HCT116 (cell line): ENCODE measurements around the gene FCRL5. TPM values are rescaled to one million over a fixed set of nuclear protein-coding genes. Genes with fewer than 3 reads are reported as not detected.

Experiments
- ATAC-seq: fragments of 200-7000 bp; cut with Tn5 transposase; 2 replicates; pipeline ENCODE4 v1.9.1; 2020; ENCODE audit warnings: mild to moderate bottlenecking, moderate library complexity
- BruUV-seq: library from RNA; stranded (reverse); fragments of 400-500 nt; replicated peaks from 2 replicates; lab custom pipeline; 2021; lab: Mats Ljungman, UMichigan
- CTCF ChIA-PET: fragments of 300-600 bp; sonication (Branson Sonifier 250); formaldehyde crosslinking; loops from one replicate; lab custom pipeline; 2021; ENCODE audit warnings: antibody characterized with exemption; lab: Charles Lee
- POLR2A ChIA-PET: fragments of 300-600, 350-600 bp; sonication (Branson Sonifier 250); formaldehyde crosslinking; loops from one replicate; lab custom pipeline; 2021; ENCODE audit warnings: antibody characterized with exemption; lab: Charles Lee
- RAD21 ChIA-PET, 2 experiments: fragments of 300-600 bp; sonication (Branson Sonifier 250); formaldehyde crosslinking; loops; one replicate each; lab custom pipeline; 2023; ENCODE audit warnings: low total read pairs in 2 of 2; ENCODE audit not compliant: uncharacterized antibody in 2 of 2, unreplicated experiment in 2 of 2, low non-redundant PET in 1 of 2; lab: Charles Lee
- DNase-seq: peaks from one replicate; pipeline ENCODE4 v3.0.0-alpha.2; 2010; ENCODE audit warnings: low read depth, low spot score
- H2AFZ ChIP-seq: fragments of 200-600 bp; shearing (Covaris generic), sonication (generic); 2 replicates; pipeline ENCODE4 v1.6.1; 2017; ENCODE audit warnings: low read depth, mixed run types, mixed read lengths, antibody characterized with exemption, low read length; ENCODE audit not compliant: poor library complexity, severe bottlenecking
- H3K27ac ChIP-seq: 2 replicates; pipeline ENCODE4 v1.5.1; 2012; ENCODE audit warnings: low read depth, low read length
- H3K27me3 ChIP-seq: fragments of 200-600 bp; sonication (generic); 2 replicates; pipeline ENCODE4 v1.6.1; 2016; ENCODE audit warnings: mixed run types, low read length, mixed read lengths; ENCODE audit not compliant: insufficient read depth
- H3K36me3 ChIP-seq, 2 experiments: fragments of 200-500 bp in 1 of 2; fragments of 200-600 bp in 1 of 2; sonication (Bioruptor generic) in 1 of 2; sonication (generic) in 1 of 2; 2 replicates each; pipeline versions ENCODE4 v1.5.1 to v1.6.1; 2014 to 2016; ENCODE audit warnings: low read length in 2 of 2, inconsistent platforms in 1 of 2, mixed read lengths in 1 of 2, mixed run types in 1 of 2; ENCODE audit not compliant: insufficient read depth in 2 of 2, control insufficient read depth in 1 of 2
- H3K4me1 ChIP-seq, 2 experiments: fragments of 200-600 bp in 1 of 2; sonication (generic) in 1 of 2; 2 replicates each; pipeline versions ENCODE4 v1.5.1 to v1.6.1; 2012 to 2017; ENCODE audit warnings: low read length in 2 of 2, inconsistent platforms in 1 of 2, mild to moderate bottlenecking in 1 of 2, mixed read lengths in 1 of 2, mixed run types in 1 of 2, moderate library complexity in 1 of 2; ENCODE audit not compliant: insufficient read depth in 2 of 2, control insufficient read depth in 1 of 2
- H3K4me2 ChIP-seq: fragments of 200-600 bp; sonication (generic); 2 replicates; pipeline ENCODE4 v1.6.1; 2017; ENCODE audit warnings: mixed run types, low read length, mixed read lengths
- H3K4me3 ChIP-seq, 2 experiments: fragments of 200-600 bp in 1 of 2; sonication (generic) in 1 of 2; replicated peaks in 1 of 2; 2 replicates each; pipeline ENCODE4 v1.5.1; 2011 to 2016; ENCODE audit warnings: low read length in 2 of 2, control low read depth in 1 of 2, low read depth in 1 of 2, mild to moderate bottlenecking in 1 of 2, mixed read lengths in 1 of 2, mixed run types in 1 of 2
- H3K79me2 ChIP-seq: fragments of 200-600 bp; sonication (generic); 2 replicates; pipeline ENCODE4 v1.6.1; 2017; ENCODE audit warnings: mild to moderate bottlenecking, mixed run types, low read length, moderate library complexity, mixed read lengths; ENCODE audit not compliant: insufficient read depth
- H3K9ac ChIP-seq: fragments of 200-600 bp; sonication (generic); 2 replicates; pipeline ENCODE4 v1.6.1; 2016; ENCODE audit warnings: low read length, mixed read lengths
- H3K9me2 ChIP-seq: fragments of 200-600 bp; sonication (generic), shearing (Covaris generic); 2 replicates; pipeline ENCODE4 v1.6.1; 2017; ENCODE audit warnings: mixed run types, mild to moderate bottlenecking, moderate library complexity; ENCODE audit not compliant: insufficient read depth
- H3K9me3 ChIP-seq, 2 experiments: fragments of 200-500 bp in 1 of 2; fragments of 200-600 bp in 1 of 2; sonication (Bioruptor generic) in 1 of 2; sonication (generic) in 1 of 2; 2 replicates each; pipeline ENCODE4 v1.6.1; 2014 to 2017; ENCODE audit warnings: low read length in 2 of 2, mixed read lengths in 2 of 2, inconsistent platforms in 1 of 2, low read depth in 1 of 2, mild to moderate bottlenecking in 1 of 2, mixed run types in 1 of 2, moderate library complexity in 1 of 2; ENCODE audit not compliant: control insufficient read depth in 1 of 2, insufficient read depth in 1 of 2
- H4K20me1 ChIP-seq: fragments of 200-600 bp; sonication (generic), shearing (Covaris generic); 2 replicates; pipeline ENCODE4 v1.6.1; 2017; ENCODE audit warnings: mixed run types, mild to moderate bottlenecking, moderate library complexity; ENCODE audit not compliant: insufficient read depth
- CBX3 ChIP-seq: IDR thresholded peaks from 2 replicates; pipeline ENCODE4 v1.6.1; 2012; ENCODE audit warnings: low read depth
- CEBPB ChIP-seq: IDR thresholded peaks from 2 replicates; pipeline ENCODE4 v1.6.1; 2012; ENCODE audit warnings: low read depth
- EGR1 ChIP-seq: IDR thresholded peaks from 2 replicates; pipeline ENCODE4 v1.6.1; 2012; ENCODE audit warnings: low read depth
- EZH2 ChIP-seq: fragments of 200-600 bp; sonication (generic); IDR thresholded peaks from 2 replicates; pipeline ENCODE4 v1.6.1; 2017; ENCODE audit warnings: antibody characterized with exemption, mixed run types
- EZH2phosphoT487 ChIP-seq: fragments of 200-600 bp; IDR thresholded peaks from 2 replicates; pipeline ENCODE4 v1.6.1; 2018; ENCODE audit warnings: antibody characterized with exemption, borderline replicate concordance
- FOSL1 ChIP-seq: IDR thresholded peaks from 2 replicates; pipeline ENCODE4 v1.6.1; 2012; ENCODE audit warnings: low read depth
- JUND ChIP-seq: IDR thresholded peaks from 2 replicates; pipeline ENCODE4 v1.6.1; 2012
- POLR2A ChIP-seq: IDR thresholded peaks from 2 replicates; pipeline ENCODE4 v1.7.0; 2011; ENCODE audit warnings: borderline replicate concordance; ENCODE audit not compliant: insufficient read depth, insufficient read length; ENCODE audit errors: extremely low read depth
- POLR2AphosphoS5 ChIP-seq: IDR thresholded peaks from 2 replicates; pipeline ENCODE4 v1.6.1; 2011; ENCODE audit warnings: mild to moderate bottlenecking, low read depth, low read length, moderate library complexity
- RAD21 ChIP-seq: IDR thresholded peaks from 2 replicates; pipeline ENCODE4 v1.6.1; 2012; ENCODE audit warnings: low read depth, mild to moderate bottlenecking
- SIN3A ChIP-seq: IDR thresholded peaks from 2 replicates; pipeline ENCODE4 v1.6.1; 2012; ENCODE audit warnings: low read depth
- SRF ChIP-seq: IDR thresholded peaks from 2 replicates; pipeline ENCODE4 v1.6.1; 2012; ENCODE audit warnings: low read depth
- TCF7L2 ChIP-seq: IDR thresholded peaks from 2 replicates; pipeline ENCODE4 v1.7.0; 2011; ENCODE audit warnings: borderline replicate concordance, inconsistent platforms; ENCODE audit not compliant: insufficient read depth, insufficient read length; ENCODE audit errors: extremely low read depth
- YY1 ChIP-seq: IDR thresholded peaks from 2 replicates; pipeline ENCODE4 v1.6.1; 2011; ENCODE audit warnings: low read length, low read depth, moderate library complexity, mild to moderate bottlenecking; ENCODE audit not compliant: insufficient replicate concordance; ENCODE audit errors: extremely low read depth
- ZFX ChIP-seq: fragments of 450-650 bp; IDR thresholded peaks from 2 replicates; pipeline ENCODE4 v1.6.1; 2017
- ZNF274 ChIP-seq: fragments of 200-500 bp; sonication (Bioruptor generic); IDR thresholded peaks from 2 replicates; pipeline ENCODE4 v1.6.1; 2014; ENCODE audit warnings: mild to moderate bottlenecking, low read depth, low read length, inconsistent platforms
- intact Hi-C: fragments of 100-400 bp; cut with micrococcal nuclease; formaldehyde crosslinking; loops from 2 replicates; pipeline ENCODE4 v1.10.0; 2022
- total RNA-seq: library from RNA; stranded (reverse); gene quantifications from one replicate; pipeline ENCODE4 v1.2.1, GENCODE V29; 2021; ENCODE audit not compliant: unreplicated experiment
- TF ChIP-seq, protein P1 (sequence below): IDR thresholded peaks from 2 replicates; pipeline ENCODE4 v1.6.1; 2012
- TF ChIP-seq, protein P2 (sequence below), 3 experiments: fragments of 200-600 bp in 1 of 3; sonication (generic) in 1 of 3; IDR thresholded peaks in 2 of 3; conservative IDR thresholded peaks in 1 of 3; 2 replicates each; pipeline ENCODE4 v1.5.1; 2012 to 2017; ENCODE audit warnings: low read depth in 2 of 3, low read length in 2 of 3, antibody characterized with exemption in 1 of 3, borderline replicate concordance in 1 of 3, control low read depth in 1 of 3, mild to moderate bottlenecking in 1 of 3, mixed read lengths in 1 of 3, mixed run types in 1 of 3, moderate library complexity in 1 of 3; ENCODE audit not compliant: insufficient read depth in 1 of 3
- TF ChIP-seq, protein P3 (sequence below): IDR thresholded peaks from 2 replicates; pipeline ENCODE4 v1.6.1; 2012
- TF ChIP-seq, protein P4 (sequence below): IDR thresholded peaks from 2 replicates; pipeline ENCODE4 v1.6.1; 2012; ENCODE audit warnings: low read depth

The FCRL5 gene
- total RNA-seq, 1 experiment from 2014 or later = not detected

DNA sequence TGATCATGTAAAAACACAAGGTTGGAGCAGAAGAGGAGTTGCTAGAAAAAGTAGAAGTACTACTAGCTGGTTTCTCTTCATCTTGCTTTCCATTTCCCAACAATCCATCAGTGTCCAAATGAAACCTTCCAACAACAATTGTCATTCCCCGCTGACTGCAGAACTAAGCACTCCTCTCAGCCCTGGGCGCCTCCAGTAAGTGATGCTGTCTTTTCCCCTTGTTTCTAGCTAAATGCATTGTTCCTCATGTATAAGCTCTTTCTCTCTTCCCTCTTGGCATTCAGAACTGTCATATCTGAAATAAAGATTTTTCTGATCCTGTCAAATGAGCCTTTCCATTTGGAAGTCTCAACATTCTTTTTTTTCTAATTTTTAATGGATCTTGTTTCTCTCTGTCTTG, 68.7 kb downstream of the FCRL5 start:
- Histone ChIP-seq H2AFZ (no peak overlapping the region), H3K4me1 (no peaks in the 10 kb centered on the region), H3K27me3 (peaks cover 7% of the 10 kb centered on the region), H3K27ac (no peak overlapping the region), H3K36me3 (no peaks in the 10 kb centered on the region), H3K9me3 (no peaks in the 10 kb centered on the region), H3K79me2 (no peaks in the 10 kb centered on the region), H3K4me3 (no peak overlapping the region), H4K20me1 (no peaks in the 10 kb centered on the region; the same call in 1 of the 2 replicates), H3K9me2 (no peaks in the 10 kb centered on the region), H3K9ac (no peak overlapping the region), H3K4me2 (no peak overlapping the region)
- TF ChIP-seq ZNF274 (no peak), JUND (no peak), RAD21 (no peak), TCF7L2 (no peak), ZFX (no peak), SIN3A (no peak), EZH2phosphoT487 (no peak), CBX3 (no peak), EGR1 (no peak), POLR2A (no peak), EZH2 (no peak), FOSL1 (no peak), SRF (no peak), YY1 (no peak), POLR2AphosphoS5 (no peak), CEBPB (no peak)
- TF ChIP-seq, protein P1, sequence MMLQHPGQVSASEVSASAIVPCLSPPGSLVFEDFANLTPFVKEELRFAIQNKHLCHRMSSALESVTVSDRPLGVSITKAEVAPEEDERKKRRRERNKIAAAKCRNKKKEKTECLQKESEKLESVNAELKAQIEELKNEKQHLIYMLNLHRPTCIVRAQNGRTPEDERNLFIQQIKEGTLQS = no peak
- TF ChIP-seq, protein P2, sequence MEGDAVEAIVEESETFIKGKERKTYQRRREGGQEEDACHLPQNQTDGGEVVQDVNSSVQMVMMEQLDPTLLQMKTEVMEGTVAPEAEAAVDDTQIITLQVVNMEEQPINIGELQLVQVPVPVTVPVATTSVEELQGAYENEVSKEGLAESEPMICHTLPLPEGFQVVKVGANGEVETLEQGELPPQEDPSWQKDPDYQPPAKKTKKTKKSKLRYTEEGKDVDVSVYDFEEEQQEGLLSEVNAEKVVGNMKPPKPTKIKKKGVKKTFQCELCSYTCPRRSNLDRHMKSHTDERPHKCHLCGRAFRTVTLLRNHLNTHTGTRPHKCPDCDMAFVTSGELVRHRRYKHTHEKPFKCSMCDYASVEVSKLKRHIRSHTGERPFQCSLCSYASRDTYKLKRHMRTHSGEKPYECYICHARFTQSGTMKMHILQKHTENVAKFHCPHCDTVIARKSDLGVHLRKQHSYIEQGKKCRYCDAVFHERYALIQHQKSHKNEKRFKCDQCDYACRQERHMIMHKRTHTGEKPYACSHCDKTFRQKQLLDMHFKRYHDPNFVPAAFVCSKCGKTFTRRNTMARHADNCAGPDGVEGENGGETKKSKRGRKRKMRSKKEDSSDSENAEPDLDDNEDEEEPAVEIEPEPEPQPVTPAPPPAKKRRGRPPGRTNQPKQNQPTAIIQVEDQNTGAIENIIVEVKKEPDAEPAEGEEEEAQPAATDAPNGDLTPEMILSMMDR (IDR thresholded peaks at IDR 0.05 in 2 of 3, conservative IDR thresholded peaks at IDR 0.05 in 1 of 3; ENCODE audit: borderline replicate concordance in 1 of 3, insufficient read depth in 1 of 3, low read depth in 2 of 3, low read length in 2 of 3) = no peak
- TF ChIP-seq, protein P3, sequence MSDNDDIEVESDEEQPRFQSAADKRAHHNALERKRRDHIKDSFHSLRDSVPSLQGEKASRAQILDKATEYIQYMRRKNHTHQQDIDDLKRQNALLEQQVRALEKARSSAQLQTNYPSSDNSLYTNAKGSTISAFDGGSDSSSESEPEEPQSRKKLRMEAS = no peak
- TF ChIP-seq, protein P4, sequence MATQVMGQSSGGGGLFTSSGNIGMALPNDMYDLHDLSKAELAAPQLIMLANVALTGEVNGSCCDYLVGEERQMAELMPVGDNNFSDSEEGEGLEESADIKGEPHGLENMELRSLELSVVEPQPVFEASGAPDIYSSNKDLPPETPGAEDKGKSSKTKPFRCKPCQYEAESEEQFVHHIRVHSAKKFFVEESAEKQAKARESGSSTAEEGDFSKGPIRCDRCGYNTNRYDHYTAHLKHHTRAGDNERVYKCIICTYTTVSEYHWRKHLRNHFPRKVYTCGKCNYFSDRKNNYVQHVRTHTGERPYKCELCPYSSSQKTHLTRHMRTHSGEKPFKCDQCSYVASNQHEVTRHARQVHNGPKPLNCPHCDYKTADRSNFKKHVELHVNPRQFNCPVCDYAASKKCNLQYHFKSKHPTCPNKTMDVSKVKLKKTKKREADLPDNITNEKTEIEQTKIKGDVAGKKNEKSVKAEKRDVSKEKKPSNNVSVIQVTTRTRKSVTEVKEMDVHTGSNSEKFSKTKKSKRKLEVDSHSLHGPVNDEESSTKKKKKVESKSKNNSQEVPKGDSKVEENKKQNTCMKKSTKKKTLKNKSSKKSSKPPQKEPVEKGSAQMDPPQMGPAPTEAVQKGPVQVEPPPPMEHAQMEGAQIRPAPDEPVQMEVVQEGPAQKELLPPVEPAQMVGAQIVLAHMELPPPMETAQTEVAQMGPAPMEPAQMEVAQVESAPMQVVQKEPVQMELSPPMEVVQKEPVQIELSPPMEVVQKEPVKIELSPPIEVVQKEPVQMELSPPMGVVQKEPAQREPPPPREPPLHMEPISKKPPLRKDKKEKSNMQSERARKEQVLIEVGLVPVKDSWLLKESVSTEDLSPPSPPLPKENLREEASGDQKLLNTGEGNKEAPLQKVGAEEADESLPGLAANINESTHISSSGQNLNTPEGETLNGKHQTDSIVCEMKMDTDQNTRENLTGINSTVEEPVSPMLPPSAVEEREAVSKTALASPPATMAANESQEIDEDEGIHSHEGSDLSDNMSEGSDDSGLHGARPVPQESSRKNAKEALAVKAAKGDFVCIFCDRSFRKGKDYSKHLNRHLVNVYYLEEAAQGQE = no peak
- intact Hi-C loops = loop anchor here (10.0 kb wide), 2 partner anchors 399 to 641 kb away; a partner anchor contains a TSS
- no TSS peak for BruUV-seq
- DNase-seq (no peak), ATAC-seq (no peak)
- CTCF ChIA-PET = interaction anchor here (1.9 kb wide), 1 partner anchor 12 kb away, joined by 5 read pairs; no protein-coding TSS in a partner anchor
- RAD21 ChIA-PET = interaction anchor here in 1 of 2 experiments (1.1 kb wide), 1 partner anchor 79 kb away, joined by 4 read pairs; no protein-coding TSS in a partner anchor
- POLR2A ChIA-PET = no interaction called here
